ENCODE measurements around the gene ATAD3C. TPM values are rescaled to one million over a fixed set of nuclear protein-coding genes. Genes with fewer than 3 reads are reported as not detected.
A peak's percentile ranks its signal among the peaks of the same experiment; 100 is the strongest.

ATAD3C gene
- polyA plus RNA-seq, 2 of the 4 experiments (the other 2 are of a cell fraction), result not detected

- DNase-seq (ENCODE audit: low read depth in 1 of 2, low spot score in 1 of 2) (peak; percentile 5 to 7), ATAC-seq (peak; percentile 1 to 7; a peak in 2 of 6 replicates), FAIRE-seq (no peak)
- peak overlapping the region in 1 of 2 experiments; percentile 31; a peak in 1 of 6 replicates for H3K27ac ChIP-seq
- no peak overlapping the region for H3K4me3 ChIP-seq
- no peaks in the 10 kb centered on the region for H3K9me3 ChIP-seq
- WGBS (ENCODE audit: missing lambda C conversion rate), result 74% methylated on average over 18 of the region's 26 CpGs
- H3K4me2 ChIP-seq, result no peak overlapping the region
- POLR2A ChIA-PET, result no interaction called here
- CTCF ChIA-PET, result interaction anchor here (0.7 to 8.5 kb wide), 22 partner anchors 8 to 143 kb away, joined by 3 to 162 read pairs (median 6); partner anchors contain the start of genes ATAD3A, AURKAIP1, CCNL2 and DVL1
- no peak for TF ChIP-seq RAD21 (conservative IDR thresholded peaks at IDR 0.05 in 1 of 2, IDR thresholded peaks at IDR 0.05 in 1 of 2)
- TF ChIP-seq HOXB5 (CRISPR knock-in tag; IDR thresholded peaks at IDR 0.05), result no peak
- TF ChIP-seq, protein P1, sequence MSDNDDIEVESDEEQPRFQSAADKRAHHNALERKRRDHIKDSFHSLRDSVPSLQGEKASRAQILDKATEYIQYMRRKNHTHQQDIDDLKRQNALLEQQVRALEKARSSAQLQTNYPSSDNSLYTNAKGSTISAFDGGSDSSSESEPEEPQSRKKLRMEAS (IDR thresholded peaks at IDR 0.05), result no peak
- no peak for TF ChIP-seq HDAC2 (IDR thresholded peaks at IDR 0.05)
- no peak for TF ChIP-seq ZFP36 (IDR thresholded peaks at IDR 0.05; ENCODE audit: borderline replicate concordance, partially characterized antibody)
- TF ChIP-seq USF2 (IDR thresholded peaks at IDR 0.05), result no peak
- no peak for TF ChIP-seq RARB (CRISPR knock-in tag; IDR thresholded peaks at IDR 0.05)
- no peak for TF ChIP-seq CEBPB (IDR thresholded peaks at IDR 0.05)
- no peak for TF ChIP-seq EHMT2 (IDR thresholded peaks at IDR 0.05; ENCODE audit: low read depth)
- no peak for TF ChIP-seq MYC (IDR thresholded peaks at IDR 0.05; ENCODE audit: borderline replicate concordance, low read length)
- TF ChIP-seq HOXB13 (CRISPR knock-in tag; IDR thresholded peaks at IDR 0.05; ENCODE audit: low read depth), result no peak
- H3K4me1 ChIP-seq, result peaks cover 28% of the 10 kb centered on the region
These were observed 9.1 kb upstream of the ATAD3C start for GRCh38 chr1:1440262-1441001.

DNA sequence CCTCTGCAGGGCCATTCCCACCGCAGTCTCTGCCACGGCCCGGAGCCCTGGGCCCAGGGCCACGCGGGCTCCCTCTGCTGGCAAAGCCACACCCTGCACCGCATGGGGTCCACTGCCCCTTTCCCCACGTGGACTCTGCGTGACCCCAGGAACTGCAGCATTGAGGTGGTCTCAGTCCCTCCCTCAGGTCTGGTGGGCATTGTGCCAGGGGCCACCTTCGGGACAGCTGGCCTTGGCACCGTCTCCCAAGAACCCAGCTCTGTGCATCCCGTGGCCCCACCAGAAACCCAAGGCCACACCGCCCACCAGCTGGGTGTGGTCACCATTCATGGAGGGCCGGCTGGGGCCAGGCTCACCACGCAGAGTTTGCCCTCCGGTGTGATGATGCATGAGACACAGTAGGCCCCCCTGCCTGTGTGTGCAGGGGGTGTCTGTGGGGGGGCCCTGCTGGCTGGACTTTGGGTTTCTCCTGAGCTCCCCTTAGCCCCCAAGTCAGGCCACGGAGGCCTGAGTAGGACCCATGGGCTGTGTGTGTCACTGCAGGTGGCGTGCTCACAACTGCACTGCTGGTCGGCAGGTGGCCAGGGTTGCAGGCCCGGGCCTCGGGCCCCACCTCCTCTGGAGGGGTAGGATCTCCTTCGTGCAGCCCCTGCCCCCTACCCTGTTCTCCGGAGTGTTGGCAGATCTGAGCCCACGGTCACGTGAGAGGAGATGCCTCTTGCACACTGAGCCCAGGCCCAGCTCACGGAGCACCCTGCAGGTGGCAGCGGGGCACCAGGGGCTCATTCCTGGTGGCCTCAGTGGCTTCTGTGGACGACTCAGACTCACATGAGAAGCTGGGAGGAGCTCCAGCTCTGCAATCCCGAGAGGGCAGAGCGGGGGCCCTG, 8.2 kb upstream of the ATAD3C start:
- no peak for FAIRE-seq
- 27% methylated on average over 12 of the region's 29 CpGs for WGBS (ENCODE audit: missing lambda C conversion rate)
- no peaks in the 10 kb centered on the region for H3K9me3 ChIP-seq
- ChIA-PET POLR2A (no interaction called here), CTCF (interaction anchor here (0.7 to 8.5 kb wide), 23 partner anchors 9 to 143 kb away, joined by 3 to 162 read pairs (median 6); partner anchors contain the start of genes ATAD3A, AURKAIP1, CCNL2 and DVL1)
- DNase-seq (ENCODE audit: low read depth in 1 of 2, low spot score in 1 of 2), result peak in 1 of 2 experiments; percentile 71
- no peak for TF ChIP-seq NPAS2 (CRISPR knock-in tag; IDR thresholded peaks at IDR 0.05; ENCODE audit: borderline replicate concordance)
- TF ChIP-seq RAD21 (conservative IDR thresholded peaks at IDR 0.05 in 1 of 2, IDR thresholded peaks at IDR 0.05 in 1 of 2), result peak; percentile 37 to 49
- TF ChIP-seq SREBF2 (IDR thresholded peaks at IDR 0.05), result no peak
- TF ChIP-seq MAZ (IDR thresholded peaks at IDR 0.05; ENCODE audit: borderline replicate concordance, low read depth, low read length), result no peak
- TF ChIP-seq, protein P2, sequence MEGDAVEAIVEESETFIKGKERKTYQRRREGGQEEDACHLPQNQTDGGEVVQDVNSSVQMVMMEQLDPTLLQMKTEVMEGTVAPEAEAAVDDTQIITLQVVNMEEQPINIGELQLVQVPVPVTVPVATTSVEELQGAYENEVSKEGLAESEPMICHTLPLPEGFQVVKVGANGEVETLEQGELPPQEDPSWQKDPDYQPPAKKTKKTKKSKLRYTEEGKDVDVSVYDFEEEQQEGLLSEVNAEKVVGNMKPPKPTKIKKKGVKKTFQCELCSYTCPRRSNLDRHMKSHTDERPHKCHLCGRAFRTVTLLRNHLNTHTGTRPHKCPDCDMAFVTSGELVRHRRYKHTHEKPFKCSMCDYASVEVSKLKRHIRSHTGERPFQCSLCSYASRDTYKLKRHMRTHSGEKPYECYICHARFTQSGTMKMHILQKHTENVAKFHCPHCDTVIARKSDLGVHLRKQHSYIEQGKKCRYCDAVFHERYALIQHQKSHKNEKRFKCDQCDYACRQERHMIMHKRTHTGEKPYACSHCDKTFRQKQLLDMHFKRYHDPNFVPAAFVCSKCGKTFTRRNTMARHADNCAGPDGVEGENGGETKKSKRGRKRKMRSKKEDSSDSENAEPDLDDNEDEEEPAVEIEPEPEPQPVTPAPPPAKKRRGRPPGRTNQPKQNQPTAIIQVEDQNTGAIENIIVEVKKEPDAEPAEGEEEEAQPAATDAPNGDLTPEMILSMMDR (IDR thresholded peaks at IDR 0.05), result peak; percentile 64
- TF ChIP-seq, protein P1 (IDR thresholded peaks at IDR 0.05), result peak; percentile 78
- TF ChIP-seq MYC (IDR thresholded peaks at IDR 0.05; ENCODE audit: borderline replicate concordance, low read length), result peak; percentile 67; the same call in 1 of the 2 replicates
- TF ChIP-seq SMC3 (IDR thresholded peaks at IDR 0.05), result peak; percentile 40; the same call in 2 of the 3 replicates
- TF ChIP-seq RARB (CRISPR knock-in tag; IDR thresholded peaks at IDR 0.05), result no peak
- H3K27ac ChIP-seq, result peak overlapping the region in 1 of 2 experiments; percentile 31; a peak in 2 of 6 replicates
- H3K4me1 ChIP-seq, result peaks cover 24% of the 10 kb centered on the region
- H3K4me2 ChIP-seq, result 0 out of 3 replicates have a peak overlapping the region, but pooled peaks have one; percentile 26
- peak; percentile 72 to 85 for ATAC-seq
- no peak overlapping the region for H3K4me3 ChIP-seq

All from A549 (cell line).